GM23338 (cell line): ENCODE results near the gene ADGRG1. TPM values are rescaled to one million over a fixed set of nuclear protein-coding genes. Genes with fewer than 3 reads are reported as not detected.
A peak's percentile ranks its signal among the peaks of the same experiment; 100 is the strongest.

ENCODE experiments used
- ATAC-seq: fragments of 200-7000 bp; cut with Tn5 transposase; 3 replicates; pipeline ENCODE4 v1.9.1; 2020
- DNase-seq: peaks from one replicate; pipeline ENCODE4 v3.0.0-alpha.2; 2015; ENCODE audit warnings: low spot score
- H2AFZ ChIP-seq: fragments of 200-600 bp; sonication (generic); 2 replicates; pipeline ENCODE4 v1.8.0; 2016; ENCODE audit warnings: antibody characterized with exemption, mild to moderate bottlenecking, moderate library complexity
- H3F3A ChIP-seq: fragments of 200-600 bp; sonication (generic); replicated peaks from 2 replicates; pipeline ENCODE4 v1.8.0; 2017; ENCODE audit warnings: antibody characterized with exemption, mixed run types, low read depth
- H3K27ac ChIP-seq: fragments of 200-600 bp; sonication (generic); 2 replicates; pipeline ENCODE4 v1.6.1; 2016; ENCODE audit warnings: low read depth
- H3K27me3 ChIP-seq: fragments of 200-600 bp; sonication (generic); 2 replicates; pipeline ENCODE4 v1.8.0; 2016; ENCODE audit warnings: mild to moderate bottlenecking, mixed run types, moderate library complexity; ENCODE audit not compliant: insufficient read depth
- H3K36me3 ChIP-seq: fragments of 200-600 bp; sonication (generic); 2 replicates; pipeline ENCODE4 v1.8.0; 2016; ENCODE audit warnings: mild to moderate bottlenecking; ENCODE audit not compliant: insufficient read depth
- H3K4me1 ChIP-seq: fragments of 200-600 bp; sonication (generic); 2 replicates; pipeline ENCODE4 v1.8.0; 2016; ENCODE audit warnings: mild to moderate bottlenecking, moderate library complexity; ENCODE audit not compliant: insufficient read depth
- H3K4me2 ChIP-seq: fragments of 200-600 bp; sonication (generic); 2 replicates; pipeline ENCODE4 v1.7.1; 2017; ENCODE audit warnings: mixed run types
- H3K4me3 ChIP-seq: fragments of 200-600 bp; sonication (generic); 2 replicates; pipeline ENCODE4 v1.6.1; 2016; ENCODE audit warnings: mixed run types
- H3K79me2 ChIP-seq: fragments of 200-600 bp; sonication (generic); replicated peaks from 2 replicates; pipeline ENCODE4 v1.8.0; 2017; ENCODE audit warnings: mild to moderate bottlenecking; ENCODE audit not compliant: insufficient read depth
- H3K9me2 ChIP-seq: fragments of 200-600 bp; sonication (generic); 2 replicates; pipeline ENCODE4 v1.8.0; 2017; ENCODE audit not compliant: insufficient read depth
- H4K20me1 ChIP-seq: fragments of 200-600 bp; sonication (generic); replicated peaks from 2 replicates; pipeline ENCODE4 v1.8.0; 2017; ENCODE audit warnings: mild to moderate bottlenecking; ENCODE audit not compliant: insufficient read depth
- H3K27ac Mint-ChIP-seq: 2 replicates; pipeline ENCODE4 v1.8.0; 2020; ENCODE audit warnings: inconsistent platforms, mild to moderate bottlenecking, moderate library complexity, mixed read lengths
- H3K27me3 Mint-ChIP-seq: 3 replicates; pipeline ENCODE4 v1.8.0; 2022; ENCODE audit warnings: low read depth, mild to moderate bottlenecking, moderate library complexity, mixed read lengths, inconsistent platforms; ENCODE audit not compliant: insufficient read depth, poor library complexity
- H3K36me3 Mint-ChIP-seq: 3 replicates; pipeline ENCODE4 v1.8.0; 2021; ENCODE audit warnings: low read depth, mild to moderate bottlenecking, inconsistent platforms, moderate library complexity, mixed read lengths
- H3K4me1 Mint-ChIP-seq: 3 replicates; pipeline ENCODE4 v1.8.0; 2020; ENCODE audit warnings: mild to moderate bottlenecking, inconsistent platforms, mixed read lengths
- H3K4me3 Mint-ChIP-seq: 3 replicates; pipeline ENCODE4 v1.8.0; 2021; ENCODE audit warnings: moderate library complexity, mild to moderate bottlenecking, inconsistent platforms, mixed read lengths
- H3K9me3 Mint-ChIP-seq: 3 replicates; pipeline ENCODE4 v1.8.0; 2020; ENCODE audit warnings: moderate library complexity, mild to moderate bottlenecking, inconsistent platforms, mixed read lengths
- ETS1 ChIP-seq: IDR thresholded peaks from 2 replicates; pipeline ENCODE4 v1.6.1; 2016; ENCODE audit warnings: antibody characterized with exemption
- STAT1 ChIP-seq: IDR thresholded peaks from one replicate; pipeline ENCODE4 v1.6.1; 2016; ENCODE audit warnings: antibody characterized with exemption; ENCODE audit not compliant: unreplicated experiment
- ZNF462 ChIP-seq: fragments of 250-450 bp; sonication (Bioruptor Pico); IDR thresholded peaks from 2 replicates; pipeline ENCODE4 v1.5.0; 2020; ENCODE audit warnings: mild to moderate bottlenecking, moderate library complexity
- polyA plus RNA-seq: library from polyadenylated mRNA; unstranded; fragments of >200 nt; fragmentation: Nextera tagmentation; extraction: Ambion mirVana; gene quantifications from 2 replicates; pipeline ENCODE4 v1.2.1, GENCODE V29; 2016
- total RNA-seq: library from RNA; depleted of rRNA; stranded (reverse); fragments of >200 nt; shearing (Covaris generic); gene quantifications from 2 replicates; pipeline ENCODE4 v1.2.3, GENCODE V29; 2014

The ADGRG1 gene
- total and polyA plus RNA-seq, 2 experiments from 2014 or later = 0.14 to 0.47 TPM

GRCh38 chr16:57694725-57695679 lies 66.6 kb downstream of the ADGRG1 start, which contains the start of gene DRC7:
Gene DRC7 (plus strand): TSS chr16:57694806. CDS start chr16:57697950, 3,144 bp downstream.
- H3K27ac Mint-ChIP-seq = no peak within 1 kb of the TSS; the same call in 1 of the 2 replicates
- H3K4me1 ChIP-seq = no peaks in the 10 kb centered on the region
- peak; percentile 98 for ATAC-seq
- H3K4me1 Mint-ChIP-seq = peaks cover 4% of the 10 kb centered on the region
- H3K9me3 Mint-ChIP-seq = no peaks in the 10 kb centered on the region; the same call in 2 of the 3 replicates
- H2AFZ ChIP-seq = peak within 1 kb of the TSS; percentile 94; the same call in 1 of the 2 replicates
- H3K27ac ChIP-seq = no peak within 1 kb of the TSS
- TF ChIP-seq ETS1 = peak; percentile 77
- TF ChIP-seq ZNF462 (CRISPR knock-in tag) = no peak
- no peak for TF ChIP-seq STAT1
- peak within 1 kb of the TSS; percentile 49 for H3K4me3 ChIP-seq
- no peaks in the 10 kb centered on the region for H3K36me3 Mint-ChIP-seq
- H3K4me3 Mint-ChIP-seq = peak within 1 kb of the TSS; percentile 59; the same call in 2 of the 3 replicates
- H3K4me2 ChIP-seq = peak within 1 kb of the TSS; percentile 70; the same call in 1 of the 2 replicates
- DNase-seq = peak; percentile 93
- H4K20me1 ChIP-seq = no peaks in the 10 kb centered on the region
- no peaks in the 10 kb centered on the region for H3K36me3 ChIP-seq
- H3K9me2 ChIP-seq = no peaks in the 10 kb centered on the region
- no peaks in the 10 kb centered on the region for H3K27me3 ChIP-seq
- no peaks in the 10 kb centered on the region for H3F3A ChIP-seq
- H3K79me2 ChIP-seq = no peaks in the 10 kb centered on the region
- peaks cover 2% of the 10 kb centered on the region for H3K27me3 Mint-ChIP-seq
